Mesangial cell (primary cell): ENCODE data around the gene MYF6. TPM values are rescaled to one million over a fixed set of nuclear protein-coding genes. Genes with fewer than 3 reads are reported as not detected.

Source experiments
- total RNA-seq: library from RNA; depleted of rRNA; stranded (reverse); fragments of >200 nt; gene quantifications from 2 replicates; pipeline ENCODE4 v1.2.3, GENCODE V29; 2015

MYF6 gene
- total RNA-seq = 0.13 and 0.81 TPM in 2 replicates

GRCh38 chr12:80707126-80707829 is at the start of gene MYF6:
TSS of gene MYF6 (plus strand) at chr12:80707634. CDS start at chr12:80707720, 86 bp downstream.

DNA sequence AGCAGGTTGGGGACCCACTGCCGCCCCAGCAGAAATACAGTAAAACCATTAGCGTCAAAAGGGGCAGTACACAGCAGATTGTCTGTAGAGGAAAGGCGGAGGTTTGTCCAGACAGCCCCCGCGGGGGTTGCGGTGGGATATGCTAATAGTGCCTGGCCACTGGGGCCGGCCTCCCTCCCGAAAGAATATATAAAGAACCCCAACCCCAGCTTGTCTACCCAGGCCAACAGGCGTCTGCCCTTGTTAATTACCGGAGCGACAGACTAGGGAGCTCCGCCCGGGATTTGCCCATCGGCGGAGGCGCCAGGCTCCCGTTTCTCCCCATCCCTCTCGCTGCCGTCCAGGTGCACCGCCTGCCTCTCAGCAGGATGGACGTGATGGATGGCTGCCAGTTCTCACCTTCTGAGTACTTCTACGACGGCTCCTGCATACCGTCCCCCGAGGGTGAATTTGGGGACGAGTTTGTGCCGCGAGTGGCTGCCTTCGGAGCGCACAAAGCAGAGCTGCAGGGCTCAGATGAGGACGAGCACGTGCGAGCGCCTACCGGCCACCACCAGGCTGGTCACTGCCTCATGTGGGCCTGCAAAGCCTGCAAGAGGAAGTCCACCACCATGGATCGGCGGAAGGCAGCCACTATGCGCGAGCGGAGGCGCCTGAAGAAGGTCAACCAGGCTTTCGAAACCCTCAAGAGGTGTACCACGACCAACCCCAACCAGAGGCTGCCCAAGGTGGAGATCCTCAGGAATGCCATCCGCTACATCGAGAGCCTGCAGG is 9.4 kb downstream of the MYF6 start, which contains the start of gene MYF5:
Gene MYF5, plus strand, starts transcription at position 217 of the 774 bp plus-strand sequence. Its CDS starts 152 bp downstream, at position 369.

Other genes starting within 250 kb of the MYF6 start
- 0.16 TPM in 1 of 2 replicates, not detected in the other for gene MYF5, start 9.3 kb downstream of the MYF6 start, total RNA-seq
- gene LIN7A, start 230.3 kb downstream of the MYF6 start, total RNA-seq = 1.8 and 3.7 TPM in 2 replicates